HL-60/S4 (cell line): ENCODE results near the gene NUDCD2.
"Not testable (repeated sequence)": the region's sequence is repeated elsewhere in the genome, so short reads cannot be mapped to it uniquely, and the experiment has no call there.

Experiments
- in situ Hi-C: fragments of 300-500 bp; cut with MboI; formaldehyde crosslinking; loops from 2 replicates; pipeline ENCODE4 v1.14.3; 2022; ENCODE audit warnings: low sequenced_read_pairs

NUDCD2 gene

GRCh38 chr5:163473635-163474243 lies 13.8 kb upstream of the NUDCD2 start:
- in situ Hi-C loops = no loop called here

DNA sequence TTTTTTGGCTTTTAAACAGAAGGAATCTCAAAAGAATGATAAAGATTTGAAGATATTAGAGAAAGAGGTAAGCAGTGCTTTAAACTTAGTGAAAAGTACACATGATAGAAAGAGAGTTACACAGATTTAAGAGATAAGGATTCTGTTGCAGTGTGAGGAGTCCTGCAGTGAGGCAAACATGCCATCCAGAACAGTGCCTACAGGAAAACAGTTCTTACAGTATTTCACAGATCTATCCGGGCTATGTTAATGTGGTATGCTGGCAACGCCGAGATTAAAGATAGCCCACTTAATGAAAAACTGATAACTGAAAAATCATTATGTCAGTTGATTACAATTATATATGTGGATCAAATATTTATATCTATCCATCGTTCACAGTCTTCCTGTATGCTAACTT lies 7.8 kb upstream of the NUDCD2 start:
- in situ Hi-C loops = no loop called here

GRCh38 chr5:163463063-163463435 lies 3.1 kb upstream of the NUDCD2 start:
- in situ Hi-C loops = no loop called here

GRCh38 chr5:163460562-163461171 lies 765 bp upstream of the NUDCD2 start, which contains the start of gene HMMR:
Gene HMMR, plus strand, starts transcription at chr5:163460632. Its CDS starts 61 bp downstream, at chr5:163460693.
- in situ Hi-C loops = no loop called here

GRCh38 chr5:163459462-163459818 lies 462 bp downstream of the NUDCD2 start:
- in situ Hi-C loops = no loop called here

- in situ Hi-C loops = no loop called here
These were observed 1.0 kb downstream of the NUDCD2 start for GRCh38 chr5:163458778-163459385.

- in situ Hi-C loops = no loop called here
These were observed 3.1 kb downstream of the NUDCD2 start for GRCh38 chr5:163456840-163457239.

- in situ Hi-C loops = no loop called here
These were observed 3.8 kb downstream of the NUDCD2 start for GRCh38 chr5:163456029-163456589.

DNA sequence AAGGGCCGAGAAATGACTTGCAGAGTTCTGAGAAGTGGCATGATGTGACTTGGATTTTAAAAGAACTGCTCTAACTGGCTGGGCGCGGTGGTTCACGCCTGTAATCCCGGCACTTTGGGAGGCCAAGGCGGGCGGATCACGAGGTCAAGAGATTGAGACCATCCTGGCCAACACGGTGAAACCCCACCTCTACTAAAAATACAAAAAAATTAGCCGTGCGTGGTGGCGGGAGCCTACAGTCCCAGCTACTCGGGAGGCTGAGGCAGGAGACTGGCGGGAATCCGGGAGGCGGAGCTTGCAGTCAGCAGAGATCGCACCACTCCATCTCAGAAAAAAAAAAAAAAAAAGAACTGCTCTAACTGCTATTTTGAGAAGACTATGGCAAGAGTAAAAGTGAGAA lies 4.5 kb downstream of the NUDCD2 start:
- in situ Hi-C loops = not testable (repeated sequence)

DNA sequence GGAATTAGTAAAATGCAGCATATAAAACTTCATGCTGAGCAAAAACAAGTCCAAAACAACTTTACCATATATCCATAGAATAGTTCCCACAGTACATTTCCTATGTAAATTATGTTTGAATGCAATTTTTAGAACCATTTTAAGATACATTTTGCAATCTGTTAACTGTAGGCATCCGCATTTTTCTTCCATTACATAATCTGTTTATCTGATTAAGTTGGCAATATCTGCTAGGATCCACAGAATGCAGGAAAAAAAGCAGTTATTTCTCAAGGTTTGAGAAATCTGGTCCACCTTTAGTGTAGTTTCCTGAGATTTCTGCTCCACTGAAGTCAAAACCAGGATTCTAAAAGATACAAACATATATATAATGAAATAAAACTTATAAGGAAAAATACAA lies 6.2 kb downstream of the NUDCD2 start:
- in situ Hi-C loops = no loop called here

GRCh38 chr5:163451489-163451888 lies 8.4 kb downstream of the NUDCD2 start:
- in situ Hi-C loops = no loop called here

GRCh38 chr5:163448491-163448890 lies 11.4 kb downstream of the NUDCD2 start:
- in situ Hi-C loops = no loop called here

- in situ Hi-C loops = no loop called here
These were observed 12.0 kb downstream of the NUDCD2 start for GRCh38 chr5:163447875-163448274.

- in situ Hi-C loops = no loop called here
These were observed 12.7 kb downstream of the NUDCD2 start for GRCh38 chr5:163447191-163447590.

GRCh38 chr5:163445345-163445744 lies 14.6 kb downstream of the NUDCD2 start:
- in situ Hi-C loops = no loop called here

- in situ Hi-C loops = no loop called here
These were observed 15.4 kb downstream of the NUDCD2 start for GRCh38 chr5:163444526-163444925.

GRCh38 chr5:163440954-163441353 lies 18.9 kb downstream of the NUDCD2 start:
- in situ Hi-C loops = no loop called here

DNA sequence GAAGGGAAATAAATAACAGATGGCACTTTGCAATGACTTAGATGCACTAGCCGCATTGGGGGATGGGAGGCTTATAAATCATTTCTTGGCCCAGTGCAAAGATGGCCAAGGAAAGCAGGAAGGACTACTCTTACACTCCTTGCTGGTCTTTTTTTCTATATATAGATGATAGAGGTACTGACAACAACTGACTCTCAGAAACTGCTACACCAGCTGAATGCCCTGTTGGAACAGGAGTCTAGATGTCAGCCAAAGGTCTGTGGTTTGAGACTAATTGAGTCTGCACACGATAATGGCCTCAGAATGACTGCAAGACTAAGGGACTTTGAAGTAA lies 20.8 kb downstream of the NUDCD2 start:
- in situ Hi-C loops = no loop called here

DNA sequence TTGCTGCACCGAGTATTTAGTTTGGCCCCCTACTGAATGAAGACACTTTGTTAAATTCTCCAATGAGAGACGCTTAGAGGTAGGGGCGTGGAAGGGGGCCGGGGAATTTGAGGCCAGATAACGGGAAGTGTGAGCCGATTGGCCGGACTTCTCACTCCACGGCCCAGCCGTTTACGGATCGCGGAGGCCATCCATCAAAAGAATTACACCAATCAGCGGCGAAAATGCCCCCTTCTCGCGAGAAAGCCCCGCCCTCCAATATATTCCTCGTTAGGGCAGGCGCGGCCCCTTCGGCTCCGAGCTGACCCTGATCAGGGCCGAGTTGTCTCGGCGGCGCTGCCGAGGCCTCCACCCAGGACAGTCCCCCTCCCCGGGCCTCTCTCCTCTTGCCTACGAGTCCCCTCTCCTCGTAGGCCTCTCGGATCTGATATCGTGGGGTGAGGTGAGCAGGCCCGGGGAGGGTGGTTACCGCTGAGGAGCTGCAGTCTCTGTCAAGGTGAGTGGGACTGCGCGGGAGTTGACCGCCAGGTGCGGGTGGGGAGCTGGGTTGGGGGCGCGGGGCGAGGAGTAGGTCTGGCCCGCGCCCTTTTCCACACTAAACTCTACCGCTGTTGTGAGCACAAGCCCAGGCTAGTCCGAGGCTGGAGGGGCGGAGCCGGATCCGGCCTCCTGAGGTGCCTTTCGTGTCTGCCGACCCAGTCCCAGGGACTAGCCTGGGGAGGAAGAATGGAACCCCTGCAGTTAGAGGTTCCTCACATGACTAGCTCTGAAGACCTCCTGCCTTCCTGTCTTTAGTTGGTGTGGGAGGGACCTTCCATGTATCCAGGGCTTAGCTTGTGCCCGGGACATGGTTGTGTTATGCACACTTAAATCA lies 22.4 kb downstream of the NUDCD2 start, which contains the start of gene CCNG1:
TSS of gene CCNG1 (plus strand) at position 287 of the 874 bp plus-strand sequence. CDS start 1,662 bp downstream, outside the sequence.
- in situ Hi-C loops = no loop called here

- in situ Hi-C loops = no loop called here
These were observed 22.9 kb downstream of the NUDCD2 start for GRCh38 chr5:163437011-163437308.

DNA sequence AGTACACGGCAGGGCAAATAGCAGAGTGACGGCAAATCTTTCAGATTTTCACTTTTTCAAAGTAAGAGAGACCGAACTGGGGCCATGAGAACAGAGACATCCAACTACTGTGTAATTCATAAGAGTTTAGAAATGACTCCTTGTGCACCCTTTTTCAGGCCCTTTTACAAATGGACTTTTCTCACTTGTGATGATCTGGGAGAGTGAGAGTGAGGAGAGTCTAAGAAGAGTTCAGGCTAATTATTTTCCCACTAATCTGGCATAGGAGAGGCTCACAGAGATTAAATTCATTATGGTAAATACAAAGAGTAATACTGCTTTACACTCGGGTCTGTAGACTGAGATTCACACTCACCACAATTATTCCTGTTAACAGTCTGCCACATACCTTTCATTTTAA lies 23.4 kb downstream of the NUDCD2 start:
- in situ Hi-C loops = no loop called here
